Epithelial cell of proximal tubule (primary cell): ENCODE data around the gene DHRS9. TPM values are rescaled to one million over a fixed set of nuclear protein-coding genes. Genes with fewer than 3 reads are reported as not detected.

Source experiments
- DNase-seq: peaks from one replicate; pipeline ENCODE4 v3.0.0-alpha.2; 2011; ENCODE audit warnings: low read depth
- H3K4me3 ChIP-seq: 2 replicates; pipeline ENCODE4 v1.5.1; 2011; ENCODE audit warnings: low read depth, mild to moderate bottlenecking, low read length
- CTCF ChIP-seq: conservative IDR thresholded peaks from 2 replicates; pipeline ENCODE4 v1.5.1; 2012; ENCODE audit warnings: low read depth, mild to moderate bottlenecking, low read length
- total RNA-seq: library from RNA; depleted of rRNA; stranded (reverse); fragments of >200 nt; gene quantifications from 2 replicates; pipeline ENCODE4 v1.2.3, GENCODE V29; 2015

Gene DHRS9
- total RNA-seq: 0.14 and 0.35 TPM in 2 replicates

GRCh38 chr2:169069341-169069740 lies at the start of gene DHRS9:
DHRS9 (plus strand) TSS chr2:169069563; CDS start chr2:169081582, 12,019 bp downstream.
- TF ChIP-seq CTCF: no peak
- peak; percentile 91 for DNase-seq
- no peak within 1 kb of the TSS for H3K4me3 ChIP-seq

- no peak for TF ChIP-seq CTCF
- DNase-seq: no peak
- H3K4me3 ChIP-seq: no peak overlapping the region
Measured at GRCh38 chr2:169023161-169023560, 46.2 kb upstream of the DHRS9 start.

- no peak for TF ChIP-seq CTCF
- no peak for DNase-seq
- no peak overlapping the region for H3K4me3 ChIP-seq
Measured at GRCh38 chr2:169026056-169026455, 43.3 kb upstream of the DHRS9 start.

- no peak for DNase-seq
- no peak for TF ChIP-seq CTCF
- H3K4me3 ChIP-seq: no peak overlapping the region
Measured at GRCh38 chr2:169027234-169027633, 42.1 kb upstream of the DHRS9 start.

GRCh38 chr2:169029341-169029740 lies 40.0 kb upstream of the DHRS9 start:
- H3K4me3 ChIP-seq: no peak overlapping the region
- no peak for TF ChIP-seq CTCF
- DNase-seq: no peak

GRCh38 chr2:169031202-169031601 lies 38.2 kb upstream of the DHRS9 start, which contains the start of gene ABCB11:
ABCB11 (minus strand) TSS chr2:169031324; CDS start chr2:169018125, 13,199 bp downstream.
- DNase-seq: no peak
- no peak within 1 kb of the TSS for H3K4me3 ChIP-seq
- TF ChIP-seq CTCF: no peak

- DNase-seq: no peak
- no peak overlapping the region for H3K4me3 ChIP-seq
Measured at GRCh38 chr2:169034256-169034655, 35.1 kb upstream of the DHRS9 start.

More at GRCh38 chr2:169034256-169034655, 35.1 kb upstream of the DHRS9 start:
- no peak for TF ChIP-seq CTCF
